H1 (cell line): ENCODE results near the gene GLDC. TPM values are rescaled to one million over a fixed set of nuclear protein-coding genes. Genes with fewer than 3 reads are reported as not detected.
A peak's percentile ranks its signal among the peaks of the same experiment; 100 is the strongest.

ENCODE experiments used
- CTCF ChIA-PET: fragments of 300-600 bp; sonication (Branson Sonifier 250); formaldehyde crosslinking; loops from one replicate; lab custom pipeline; 2021; ENCODE audit not compliant: partially characterized antibody; lab: Charles Lee
- POLR2A ChIA-PET: fragments of 300-600 bp; sonication (Branson Sonifier 250); formaldehyde crosslinking; loops from one replicate; lab custom pipeline; 2021; ENCODE audit warnings: inconsistent platforms; ENCODE audit not compliant: partially characterized antibody; lab: Charles Lee
- DNase-seq, 2 experiments: peaks; one replicate each; pipeline versions ENCODE4 v3.0.0 to v3.0.0-alpha.2; 2010 to 2022; ENCODE audit warnings: low spot score in 2 of 2, low read depth in 1 of 2, mixed read lengths in 1 of 2
- FAIRE-seq: peaks from 2 replicates; lab custom pipeline; 2011; peaks lifted over from hg19 to GRCh38; lab: Jason Lieb, UNC
- H2AFZ ChIP-seq: 2 replicates; pipeline ENCODE4 v1.8.1; 2012; ENCODE audit warnings: low read length, inconsistent platforms
- H2AK5ac ChIP-seq: 2 replicates; pipeline ENCODE4 v1.6.1; 2013; ENCODE audit warnings: low read depth, low read length
- H2BK120ac ChIP-seq: replicated peaks from 2 replicates; pipeline ENCODE3; 2013; ENCODE audit warnings: low read depth, low read length, inconsistent platforms
- H2BK12ac ChIP-seq: 2 replicates; pipeline ENCODE4 v1.6.1; 2013; ENCODE audit warnings: low read depth, low read length
- H2BK15ac ChIP-seq: 2 replicates; pipeline ENCODE4 v1.6.1; 2013; ENCODE audit warnings: low read length
- H2BK20ac ChIP-seq: 2 replicates; pipeline ENCODE4 v1.6.1; 2013; ENCODE audit warnings: low read length
- H2BK5ac ChIP-seq: 2 replicates; pipeline ENCODE4 v1.6.1; 2013; ENCODE audit warnings: low read depth, low read length
- H3K14ac ChIP-seq: 2 replicates; pipeline ENCODE4 v1.6.1; 2013; ENCODE audit warnings: inconsistent platforms; ENCODE audit not compliant: insufficient read length
- H3K18ac ChIP-seq: 2 replicates; pipeline ENCODE4 v1.6.1; 2013; ENCODE audit warnings: low read length; ENCODE audit errors: extremely low read depth
- H3K23ac ChIP-seq: 2 replicates; pipeline ENCODE4 v1.6.1; 2013; ENCODE audit warnings: inconsistent platforms; ENCODE audit not compliant: insufficient read length
- H3K23me2 ChIP-seq: 2 replicates; pipeline ENCODE4 v1.6.1; 2013; ENCODE audit warnings: low read depth, low read length
- H3K27ac ChIP-seq: 2 replicates; pipeline ENCODE4 v1.6.1; 2011; ENCODE audit warnings: low read depth, low read length, inconsistent platforms
- H3K27me3 ChIP-seq, 4 experiments: replicated peaks in 1 of 4; 1 replicate in 1 of 4; 2 replicates in 3 of 4; pipeline versions ENCODE4 v1.6.1 to v1.8.1; 2011 to 2013; ENCODE audit warnings: low read length in 3 of 4, mild to moderate bottlenecking in 3 of 4, inconsistent platforms in 2 of 4, mixed read lengths in 2 of 4, moderate library complexity in 1 of 4; ENCODE audit not compliant: control insufficient read depth in 3 of 4, insufficient read depth in 3 of 4; ENCODE audit errors: extremely low read depth in 1 of 4
- H3K36me3 ChIP-seq, 4 experiments: 2 replicates each; pipeline versions ENCODE4 v1.6.1 to v1.8.1; 2011 to 2013; ENCODE audit warnings: mild to moderate bottlenecking in 4 of 4, low read length in 3 of 4, moderate library complexity in 2 of 4, control low read depth in 1 of 4, inconsistent platforms in 1 of 4; ENCODE audit not compliant: insufficient read depth in 4 of 4, control insufficient read depth in 2 of 4
- H3K4ac ChIP-seq: replicated peaks from 2 replicates; pipeline ENCODE3; 2013; ENCODE audit warnings: low read length, low read depth, mixed read lengths, inconsistent platforms; ENCODE audit not compliant: insufficient read length
- H3K4me1 ChIP-seq, 4 experiments: replicated peaks in 1 of 4; 1 replicate in 1 of 4; 2 replicates in 3 of 4; pipeline versions ENCODE4 v1.6.1 to v1.8.1; 2011 to 2013; ENCODE audit warnings: low read length in 3 of 4, inconsistent platforms in 2 of 4, mixed read lengths in 1 of 4; ENCODE audit not compliant: insufficient read depth in 4 of 4, control insufficient read depth in 3 of 4
- H3K4me2 ChIP-seq, 2 experiments: 2 replicates each; pipeline versions ENCODE4 v1.6.1 to v1.8.1; 2011 to 2013; ENCODE audit warnings: low read depth in 2 of 2, low read length in 2 of 2, control low read depth in 1 of 2, inconsistent platforms in 1 of 2, mild to moderate bottlenecking in 1 of 2; ENCODE audit not compliant: insufficient read depth in 1 of 2
- H3K4me3 ChIP-seq, 4 experiments: fragments of 200-600, 300-600 bp in 1 of 4; sonication (generic), shearing (Covaris generic), sonication (Bioruptor Twin) in 1 of 4; 2 replicates each; pipeline versions ENCODE4 v1.5.1 to v1.8.1; 2011 to 2016; ENCODE audit warnings: low read length in 4 of 4, low read depth in 3 of 4, control low read depth in 2 of 4, inconsistent platforms in 2 of 4, mild to moderate bottlenecking in 2 of 4, mixed read lengths in 1 of 4, moderate library complexity in 1 of 4; ENCODE audit not compliant: insufficient read depth in 2 of 4; ENCODE audit errors: extremely low read depth in 1 of 4
- H3K56ac ChIP-seq: replicated peaks from 2 replicates; pipeline ENCODE3; 2013; ENCODE audit warnings: low read depth, mild to moderate bottlenecking, mixed read lengths, low read length, inconsistent platforms; ENCODE audit not compliant: insufficient read length
- H3K79me1 ChIP-seq: 2 replicates; pipeline ENCODE4 v1.6.1; 2013; ENCODE audit warnings: low read depth, low read length, control low read depth
- H3K79me2 ChIP-seq, 2 experiments: 2 replicates each; pipeline versions ENCODE4 v1.6.1 to v1.8.1; 2012 to 2013; ENCODE audit warnings: low read length in 2 of 2, mild to moderate bottlenecking in 2 of 2, inconsistent platforms in 1 of 2; ENCODE audit not compliant: insufficient read depth in 2 of 2, control insufficient read depth in 1 of 2
- H3K9ac ChIP-seq, 4 experiments: replicated peaks in 1 of 4; 1 replicate in 1 of 4; 2 replicates in 3 of 4; pipeline versions ENCODE4 v1.6.1 to v1.8.1; 2011 to 2013; ENCODE audit warnings: low read depth in 3 of 4, low read length in 3 of 4, control low read depth in 2 of 4, mild to moderate bottlenecking in 2 of 4, moderate library complexity in 2 of 4, inconsistent platforms in 1 of 4; ENCODE audit errors: extremely low read depth in 1 of 4
- H3K9me3 ChIP-seq, 2 experiments: 2 replicates each; pipeline versions ENCODE4 v1.6.1 to v1.8.1; 2012 to 2013; ENCODE audit warnings: mild to moderate bottlenecking in 2 of 2, moderate library complexity in 2 of 2, control low read depth in 1 of 2, inconsistent platforms in 1 of 2, low read depth in 1 of 2, low read length in 1 of 2, mixed read lengths in 1 of 2; ENCODE audit not compliant: insufficient read depth in 2 of 2
- H4K20me1 ChIP-seq, 2 experiments: replicated peaks in 1 of 2; 2 replicates each; pipeline versions ENCODE3 to v1.8.1; 2011 to 2013; ENCODE audit warnings: inconsistent platforms in 2 of 2, low read length in 2 of 2, mild to moderate bottlenecking in 1 of 2; ENCODE audit not compliant: insufficient read depth in 2 of 2, control insufficient read depth in 1 of 2
- H4K5ac ChIP-seq: 2 replicates; pipeline ENCODE4 v1.6.1; 2013; ENCODE audit warnings: low read length, low read depth, mixed read lengths, inconsistent platforms; ENCODE audit not compliant: insufficient read length
- H4K8ac ChIP-seq: 2 replicates; pipeline ENCODE4 v1.8.0; 2013; ENCODE audit warnings: mild to moderate bottlenecking, moderate library complexity, low read length, inconsistent platforms; ENCODE audit not compliant: insufficient read depth; ENCODE audit errors: extremely low read depth
- H4K91ac ChIP-seq: replicated peaks from 2 replicates; pipeline ENCODE3; 2013; ENCODE audit warnings: low read length, mixed read lengths, inconsistent platforms; ENCODE audit not compliant: insufficient read length
- ASH2L ChIP-seq: fragments of 200-600, 300-600 bp; sonication (generic); IDR thresholded peaks from one replicate; pipeline ENCODE4 v1.7.1; 2017; ENCODE audit warnings: low read length
- EP300 ChIP-seq, 2 experiments: IDR thresholded peaks; 1 replicate in 1 of 2; 2 replicates in 1 of 2; pipeline ENCODE4 v1.6.1; 2011 to 2012; ENCODE audit warnings: low read depth in 2 of 2, low read length in 2 of 2, mild to moderate bottlenecking in 2 of 2, borderline replicate concordance in 1 of 2, inconsistent platforms in 1 of 2, moderate library complexity in 1 of 2
- GABPA ChIP-seq: IDR thresholded peaks from 2 replicates; pipeline ENCODE4 v1.6.1; 2011; ENCODE audit warnings: mild to moderate bottlenecking, low read length, moderate library complexity, borderline replicate concordance; ENCODE audit not compliant: insufficient read depth
- JUND ChIP-seq: IDR thresholded peaks from 2 replicates; pipeline ENCODE4 v1.6.1; 2011; ENCODE audit warnings: mild to moderate bottlenecking, improper control_type of control experiment, low read length
- RXRA ChIP-seq: IDR thresholded peaks from 2 replicates; pipeline ENCODE4 v1.6.1; 2011; ENCODE audit warnings: low read depth, mild to moderate bottlenecking, low read length, moderate library complexity; ENCODE audit not compliant: insufficient read depth
- SAP30 ChIP-seq: fragments of 300-600 bp; sonication (generic); IDR thresholded peaks from 2 replicates; pipeline ENCODE4 v1.7.1; 2012; ENCODE audit warnings: low read length, moderate library complexity, mild to moderate bottlenecking, inconsistent platforms; ENCODE audit not compliant: insufficient read depth, insufficient replicate concordance
- SIN3A ChIP-seq, 2 experiments: IDR thresholded peaks in 1 of 2; conservative IDR thresholded peaks in 1 of 2; 2 replicates each; pipeline ENCODE4 v1.6.1; 2011 to 2012; ENCODE audit warnings: low read length in 2 of 2, improper control_type of control experiment in 1 of 2, low read depth in 1 of 2, mild to moderate bottlenecking in 1 of 2
- TCF12 ChIP-seq: IDR thresholded peaks from 2 replicates; pipeline ENCODE4 v1.6.1; 2011; ENCODE audit warnings: low read depth, mild to moderate bottlenecking, low read length
- WGBS, 2 experiments: shearing (Covaris generic) in 1 of 2; methylation state at CpG; one replicate each; pipeline versions ENCODE4 v1.1.6 to v1.1.7; 2013 to 2015; ENCODE audit warnings: low lambda C conversion rate in 2 of 2, mixed read lengths in 2 of 2, inconsistent platforms in 1 of 2, low coverage in 1 of 2, missing lambda C conversion rate in 1 of 2; ENCODE audit not compliant: insufficient replicate concordance in 2 of 2, insufficient coverage in 1 of 2, insufficient read length in 1 of 2; ENCODE audit errors: extremely low coverage in 1 of 2, missing lambda C conversion rate in 1 of 2; 5-methylcytosine and 5-hydroxymethylcytosine counted together
- polyA plus RNA-seq, 7 experiments: library from polyadenylated mRNA; depleted of rRNA in 3 of 7; stranded (reverse) in 5 of 7; unstranded in 2 of 7; fragments of >200 nt in 5 of 7; fragments of 200-250 nt in 2 of 7; gene quantifications; 1 replicate in 5 of 7; 2 replicates in 1 of 7; 4 replicates in 1 of 7; pipeline versions ENCODE4 v1.2.1 to v1.2.3, GENCODE V29; 2011 to 2013; ENCODE audit warnings: missing spikeins in 2 of 7, mixed read lengths in 2 of 7
- total RNA-seq: library from RNA; stranded (reverse); fragmentation: NEBNext Ultra II Directional; extraction: Animal tissue kit (Norgen Biotek cat#: 25700); gene quantifications from 2 replicates; pipeline ENCODE4 v1.2.1, GENCODE V29; 2021
- TF ChIP-seq, protein P1 (sequence below): IDR thresholded peaks from 2 replicates; pipeline ENCODE4 v1.6.1; 2011; ENCODE audit warnings: low read depth, mild to moderate bottlenecking, low read length; ENCODE audit not compliant: insufficient read depth
- TF ChIP-seq, protein P2 (sequence below): IDR thresholded peaks from 2 replicates; pipeline ENCODE4 v1.6.1; 2012; ENCODE audit warnings: inconsistent platforms

GLDC gene
- total and polyA plus RNA-seq, 2 of the 8 experiments (the other 6 are each of a cell fraction or from before 2014, with no cell fraction given): 48.8 to 101 TPM

DNA sequence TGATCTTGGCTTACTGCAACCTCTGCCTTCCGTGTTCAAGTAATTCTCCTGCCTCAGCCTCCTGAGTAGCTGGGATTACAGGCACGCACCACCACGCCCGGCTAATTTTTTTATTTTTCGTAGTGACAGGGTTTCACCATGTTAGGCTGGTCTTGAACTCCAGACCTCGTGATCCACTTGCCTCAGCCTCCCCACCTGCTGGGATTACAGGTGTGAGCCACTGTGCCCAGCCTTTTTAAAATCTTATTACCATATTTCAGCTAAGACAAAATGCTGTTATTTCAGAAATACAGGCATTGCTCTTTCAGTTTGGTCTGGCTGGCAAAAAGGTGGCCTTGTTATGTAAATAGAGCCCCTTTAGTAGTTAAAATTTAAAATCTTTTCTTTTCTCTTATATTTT, 46.9 kb upstream of the GLDC start:
- 12% methylated on average over 6 of the region's 6 CpGs; no CpG with 5 or more reads in 1 of the 2 experiments for WGBS, 2 experiments
- no peak overlapping the region for H4K5ac ChIP-seq
- H3K27me3 ChIP-seq: no peaks in the 10 kb centered on the region
- no peak overlapping the region; the same call in 1 of the 2 replicates for H2BK12ac ChIP-seq
- no peak for DNase-seq
- H3K36me3 ChIP-seq: no peaks in the 10 kb centered on the region
- no peaks in the 10 kb centered on the region for H3K23me2 ChIP-seq
- peak overlapping the region; percentile 26 to 52; a peak in 2 of 4 replicates for H3K4me2 ChIP-seq
- ChIA-PET POLR2A (interaction anchor here (1.2 to 3.5 kb wide), 6 partner anchors 10 to 65 kb away, joined by 3 to 21 read pairs (median 6); partner anchors contain the start of gene KDM4C), CTCF (interaction anchor here (0.6 to 1.3 kb wide), 4 partner anchors 11 to 66 kb away, joined by 3 to 6 read pairs (median 4); no protein-coding TSS in a partner anchor)
- no peak overlapping the region for H2BK15ac ChIP-seq
- TF ChIP-seq, protein P1, sequence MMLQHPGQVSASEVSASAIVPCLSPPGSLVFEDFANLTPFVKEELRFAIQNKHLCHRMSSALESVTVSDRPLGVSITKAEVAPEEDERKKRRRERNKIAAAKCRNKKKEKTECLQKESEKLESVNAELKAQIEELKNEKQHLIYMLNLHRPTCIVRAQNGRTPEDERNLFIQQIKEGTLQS: no peak
- no peak for TF ChIP-seq JUND
- TF ChIP-seq RXRA: no peak
- TF ChIP-seq SAP30: no peak
- TF ChIP-seq ASH2L: no peak
- TF ChIP-seq TCF12: no peak
- no peak for TF ChIP-seq GABPA
- 0 out of 4 replicates have a peak, but pooled peaks of 1 of the 2 experiments have one; percentile 1 for TF ChIP-seq SIN3A (conservative IDR thresholded peaks at IDR 0.05 in 1 of 2, IDR thresholded peaks at IDR 0.05 in 1 of 2; ENCODE audit: low read depth in 1 of 2, low read length in 2 of 2)
- TF ChIP-seq, protein P2, sequence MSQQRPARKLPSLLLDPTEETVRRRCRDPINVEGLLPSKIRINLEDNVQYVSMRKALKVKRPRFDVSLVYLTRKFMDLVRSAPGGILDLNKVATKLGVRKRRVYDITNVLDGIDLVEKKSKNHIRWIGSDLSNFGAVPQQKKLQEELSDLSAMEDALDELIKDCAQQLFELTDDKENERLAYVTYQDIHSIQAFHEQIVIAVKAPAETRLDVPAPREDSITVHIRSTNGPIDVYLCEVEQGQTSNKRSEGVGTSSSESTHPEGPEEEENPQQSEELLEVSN: no peak
- TF ChIP-seq EP300 (IDR thresholded peaks at IDR 0.05; ENCODE audit: borderline replicate concordance in 1 of 2, low read depth in 2 of 2, low read length in 2 of 2): 0 out of 3 replicates have a peak, but pooled peaks of 1 of the 2 experiments have one; percentile 3
- peak overlapping the region in 1 of 4 experiments; percentile 41; a peak in 1 of 8 replicates for H3K4me3 ChIP-seq
- no peak overlapping the region; the same call in 1 of the 2 replicates for H3K27ac ChIP-seq
- H3K79me1 ChIP-seq: no peaks in the 10 kb centered on the region
- H2AFZ ChIP-seq: no peak overlapping the region
- H4K8ac ChIP-seq: no peak overlapping the region
- H4K91ac ChIP-seq: no peak overlapping the region
- no peak overlapping the region; the same call in 1 of the 2 replicates for H3K18ac ChIP-seq
- H3K4ac ChIP-seq: no peak overlapping the region
- H3K9me3 ChIP-seq: no peaks in the 10 kb centered on the region
- no peak overlapping the region for H3K9ac ChIP-seq
- no peaks in the 10 kb centered on the region for H3K79me2 ChIP-seq
- no peak overlapping the region for H2BK120ac ChIP-seq
- H3K23ac ChIP-seq: no peak overlapping the region
- FAIRE-seq: no peak
- H3K14ac ChIP-seq: no peak overlapping the region
- no peaks in the 10 kb centered on the region for H4K20me1 ChIP-seq
- H3K56ac ChIP-seq: no peak overlapping the region
- H2AK5ac ChIP-seq: no peak overlapping the region
- no peak overlapping the region for H2BK20ac ChIP-seq
- H2BK5ac ChIP-seq: peak overlapping the region; percentile 73
- H3K4me1 ChIP-seq: peaks cover 4 to 9% (median 6%) of the 10 kb centered on the region in 4 experiments
